Fibroblast of villous mesenchyme (primary cell): ENCODE data around the gene PNLIPRP3. TPM values are rescaled to one million over a fixed set of nuclear protein-coding genes. Genes with fewer than 3 reads are reported as not detected.

Experiments used
- DNase-seq: peaks from one replicate; pipeline ENCODE4 v3.0.0-alpha.2; 2010; ENCODE audit warnings: low read depth
- H3K4me3 ChIP-seq: 2 replicates; pipeline ENCODE4 v1.5.1; 2011; ENCODE audit warnings: low read depth, mild to moderate bottlenecking, low read length
- CTCF ChIP-seq: IDR thresholded peaks from 2 replicates; pipeline ENCODE4 v1.5.1; 2012; ENCODE audit warnings: low read depth, mild to moderate bottlenecking, low read length; ENCODE audit not compliant: insufficient read depth
- total RNA-seq: library from RNA; depleted of rRNA; stranded (reverse); fragments of >200 nt; gene quantifications from 2 replicates; pipeline ENCODE4 v1.2.3, GENCODE V29; 2012

Gene PNLIPRP3
- total RNA-seq, 1 donor, result not detected

- DNase-seq, result no peak
- H3K4me3 ChIP-seq, result no peak overlapping the region
- TF ChIP-seq CTCF, result no peak
Measured at GRCh38 chr10:116429288-116429977, 1.8 kb downstream of the PNLIPRP3 start.

- DNase-seq, result no peak
- H3K4me3 ChIP-seq, result no peak overlapping the region
- no peak for TF ChIP-seq CTCF
Measured at GRCh38 chr10:116430288-116430687, 2.6 kb downstream of the PNLIPRP3 start.

- no peak for DNase-seq
- no peak for TF ChIP-seq CTCF
- no peak overlapping the region for H3K4me3 ChIP-seq
Measured at GRCh38 chr10:116431598-116431997, 4.0 kb downstream of the PNLIPRP3 start.

GRCh38 chr10:116437076-116437692 is 9.5 kb downstream of the PNLIPRP3 start:
- DNase-seq, result no peak
- no peak overlapping the region for H3K4me3 ChIP-seq
- TF ChIP-seq CTCF, result no peak

GRCh38 chr10:116440330-116441030 is 12.8 kb downstream of the PNLIPRP3 start:
- no peak for TF ChIP-seq CTCF
- no peak for DNase-seq

GRCh38 chr10:116444527-116445142 is 17.0 kb downstream of the PNLIPRP3 start:
- DNase-seq, result peak; percentile 30
- peak; percentile 79 for TF ChIP-seq CTCF
- H3K4me3 ChIP-seq, result no peak overlapping the region

More at GRCh38 chr10:116440330-116441030, 12.8 kb downstream of the PNLIPRP3 start:
- H3K4me3 ChIP-seq, result no peak overlapping the region
